HepG2 (cell line): Measurements from ENCODE around the gene KCNQ2. TPM values are rescaled to one million over a fixed set of nuclear protein-coding genes. Genes with fewer than 3 reads are reported as not detected.
A peak's percentile ranks its signal among the peaks of the same experiment; 100 is the strongest.

Source experiments
- JDP2 ChIP-seq: sonication (generic); formaldehyde crosslinking; IDR thresholded peaks from 2 replicates; pipeline ENCODE4 v1.8.1; 2022; ENCODE audit warnings: missing genetic modification reagents, borderline replicate concordance
- KDM1A ChIP-seq: IDR thresholded peaks from 2 replicates; pipeline ENCODE4 v1.6.1; 2016; ENCODE audit warnings: missing compliant biosample characterization
- NFKB2 ChIP-seq: sonication (generic); formaldehyde crosslinking; IDR thresholded peaks from 2 replicates; pipeline ENCODE4 v1.4.0; 2020; ENCODE audit warnings: missing genetic modification reagents, borderline replicate concordance
- POLR2A ChIP-seq, 2 experiments: IDR thresholded peaks; 2 replicates each; pipeline ENCODE4 v1.6.1; 2011; ENCODE audit warnings: low read depth in 2 of 2, low read length in 2 of 2, mild to moderate bottlenecking in 1 of 2, moderate library complexity in 1 of 2; ENCODE audit not compliant: insufficient read depth in 1 of 2
- SP5 ChIP-seq: IDR thresholded peaks from 2 replicates; pipeline ENCODE4 v1.6.1; 2016; ENCODE audit warnings: low read depth, borderline replicate concordance
- TMF1 ChIP-seq: sonication (generic); formaldehyde crosslinking; IDR thresholded peaks from 2 replicates; pipeline ENCODE4 v1.8.1; 2022; ENCODE audit warnings: low read depth, missing genetic modification reagents
- ZBTB7A ChIP-seq: sonication (generic); formaldehyde crosslinking; IDR thresholded peaks from 2 replicates; pipeline ENCODE4 v1.8.0; 2022; ENCODE audit warnings: mild to moderate bottlenecking, missing genetic modification reagents
- ZFY ChIP-seq: sonication (generic); formaldehyde crosslinking; IDR thresholded peaks from 2 replicates; pipeline ENCODE4 v1.4.0; 2020; ENCODE audit warnings: missing genetic modification reagents
- ZMYM3 ChIP-seq: sonication (generic); formaldehyde crosslinking; IDR thresholded peaks from 2 replicates; pipeline ENCODE4 v1.5.1; 2020; ENCODE audit warnings: mild to moderate bottlenecking, missing genetic modification reagents
- ZNF142 ChIP-seq: sonication (generic); formaldehyde crosslinking; IDR thresholded peaks from 2 replicates; pipeline ENCODE4 v1.4.0; 2020; ENCODE audit warnings: missing genetic modification reagents
- ZNF318 ChIP-seq: sonication (generic); formaldehyde crosslinking; IDR thresholded peaks from 2 replicates; pipeline ENCODE4 v1.4.0; 2020; ENCODE audit warnings: mild to moderate bottlenecking, missing genetic modification reagents
- ZNF572 ChIP-seq: sonication (generic); formaldehyde crosslinking; IDR thresholded peaks from 2 replicates; pipeline ENCODE4 v1.5.1; 2020; ENCODE audit warnings: mild to moderate bottlenecking, missing genetic modification reagents
- polyA plus RNA-seq, 8 experiments: library from polyadenylated mRNA; depleted of rRNA in 3 of 8; stranded (reverse) in 7 of 8; unstranded in 1 of 8; fragments of >200 nt; fragmentation: Illumina TruSeq in 4 of 8; extraction: Trizol in 4 of 8; gene quantifications; 2 replicates each; pipeline versions ENCODE4 v1.2.1 to v1.2.3, GENCODE V29; 2011 to 2016; ENCODE audit warnings: low read depth in 4 of 8, missing spikeins in 1 of 8, mixed read lengths in 1 of 8; ENCODE audit not compliant: insufficient read depth in 1 of 8
- total RNA-seq, 5 experiments: library from RNA; depleted of rRNA; stranded (reverse); fragments of >200 nt; fragmentation: Illumina TruSeq; extraction: Trizol; gene quantifications; 2 replicates each; pipeline ENCODE4 v1.2.3, GENCODE V29; 2016; ENCODE audit warnings: low read depth in 1 of 5

KCNQ2 gene
- total and polyA plus RNA-seq, 2 of the 13 experiments (the other 11 are each of a cell fraction or from before 2014, with no cell fraction given), result not detected

- TF ChIP-seq ZNF318 (CRISPR knock-in tag) (no peak), SP5 (no peak), ZMYM3 (CRISPR knock-in tag) (0 out of 2 replicates have a peak, but pooled peaks have one; percentile 18), NFKB2 (no peak), ZBTB7A (CRISPR knock-in tag) (peak; percentile 78; the same call in 1 of the 2 replicates), TMF1 (CRISPR knock-in tag) (0 out of 2 replicates have a peak, but pooled peaks have one; percentile 45), ZNF572 (CRISPR knock-in tag) (no peak), ZFY (CRISPR knock-in tag) (0 out of 2 replicates have a peak, but pooled peaks have one; percentile 24), JDP2 (CRISPR knock-in tag) (no peak), KDM1A (CRISPR knock-in tag) (no peak), POLR2A (IDR thresholded peaks at IDR 0.05; ENCODE audit: insufficient read depth in 1 of 2, low read depth in 2 of 2, low read length in 2 of 2) (no peak), ZNF142 (CRISPR knock-in tag) (no peak)
- TF ChIP-seq, all 625 proteins: peak for 66
Measured at GRCh38 chr20:63377256-63377941, 95.1 kb downstream of the KCNQ2 start (continued).
